SK-N-SH (cell line): Measurements from ENCODE around the gene KRT74.

Experiments used
- CTCF ChIP-seq: fragments of 200-600 bp; sonication (generic); IDR thresholded peaks from 2 replicates; pipeline ENCODE4 v1.6.1; 2017; ENCODE audit warnings: antibody characterized with exemption, mild to moderate bottlenecking, moderate library complexity
- NRF1 ChIP-seq: IDR thresholded peaks from 2 replicates; pipeline ENCODE4 v1.6.1; 2012; ENCODE audit warnings: low read depth, mild to moderate bottlenecking, low read length
- RAD21 ChIP-seq: IDR thresholded peaks from 2 replicates; pipeline ENCODE4 v1.6.1; 2012; ENCODE audit warnings: mild to moderate bottlenecking, low read length
- ZBTB33 ChIP-seq: IDR thresholded peaks from 2 replicates; pipeline ENCODE4 v1.4.0; 2012; ENCODE audit warnings: low read depth, borderline replicate concordance

GRCh38 chr12:52543985-52544883, 29.4 kb downstream of the KRT74 start:
- TF ChIP-seq CTCF (no peak), RAD21 (no peak), ZBTB33 (no peak), NRF1 (no peak)
